Common myeloid progenitor, CD34-positive (primary cell): Measurements from ENCODE around the gene FNBP1.

Experiments
- CTCF ChIA-PET: fragments of 350-600 bp; sonication (Branson Sonifier 250); formaldehyde crosslinking; loops from one replicate; lab custom pipeline; 2021; ENCODE audit warnings: antibody characterized with exemption; lab: Charles Lee
- POLR2A ChIA-PET: fragments of 350-600 bp; sonication (Branson Sonifier 250); formaldehyde crosslinking; loops from one replicate; lab custom pipeline; 2021; ENCODE audit warnings: antibody characterized with exemption; lab: Charles Lee
- DNase-seq, 3 donors: peaks; one replicate each; pipeline versions ENCODE4 v3.0.0 to v3.0.0-alpha.2; 2013
- H3K27ac ChIP-seq, 2 experiments: 1 replicate in 1 of 2; 2 replicates in 1 of 2; pipeline ENCODE4 v1.7.0; 2013; ENCODE audit warnings: inconsistent platforms in 2 of 2, low read length in 2 of 2, mild to moderate bottlenecking in 2 of 2, low read depth in 1 of 2, moderate library complexity in 1 of 2; ENCODE audit not compliant: severe bottlenecking in 2 of 2, insufficient read depth in 1 of 2, poor library complexity in 1 of 2
- H3K27me3 ChIP-seq, 5 experiments: replicated peaks in 2 of 5; 1 replicate in 3 of 5; 2 replicates in 2 of 5; pipeline versions ENCODE4 v1.6.1 to v1.7.0; 2013; ENCODE audit warnings: low read length in 4 of 5, mild to moderate bottlenecking in 2 of 5, moderate library complexity in 2 of 5, inconsistent platforms in 1 of 5; ENCODE audit not compliant: insufficient read depth in 5 of 5, control insufficient read depth in 4 of 5
- H3K36me3 ChIP-seq, 4 experiments: 1 replicate in 2 of 4; 2 replicates in 2 of 4; pipeline versions ENCODE4 v1.6.1 to v1.7.0; 2013; ENCODE audit warnings: low read length in 3 of 4, control low read depth in 1 of 4, mild to moderate bottlenecking in 1 of 4; ENCODE audit not compliant: control insufficient read depth in 4 of 4, insufficient read depth in 4 of 4
- H3K4me1 ChIP-seq, 4 experiments: 1 replicate in 3 of 4; 2 replicates in 1 of 4; pipeline versions ENCODE4 v1.6.1 to v1.7.1; 2013; ENCODE audit warnings: low read length in 3 of 4, mild to moderate bottlenecking in 3 of 4, control low read depth in 1 of 4, inconsistent platforms in 1 of 4, moderate library complexity in 1 of 4; ENCODE audit not compliant: control insufficient read depth in 4 of 4, insufficient read depth in 4 of 4; ENCODE audit errors: control extremely low read depth in 1 of 4
- H3K4me3 ChIP-seq, 7 experiments: 1 replicate in 4 of 7; 2 replicates in 3 of 7; pipeline versions ENCODE4 v1.5.1 to v1.7.0; 2013; ENCODE audit warnings: mild to moderate bottlenecking in 7 of 7, low read length in 6 of 7, moderate library complexity in 6 of 7, inconsistent platforms in 2 of 7, low read depth in 2 of 7, control low read depth in 1 of 7; ENCODE audit not compliant: insufficient read depth in 4 of 7, control insufficient read depth in 1 of 7; ENCODE audit errors: extremely low read depth in 1 of 7
- H3K9me3 ChIP-seq, 5 experiments: 1 replicate in 4 of 5; 2 replicates in 1 of 5; pipeline versions ENCODE4 v1.6.1 to v1.7.1; 2013; ENCODE audit warnings: low read length in 4 of 5, mild to moderate bottlenecking in 2 of 5, inconsistent platforms in 1 of 5, low read depth in 1 of 5, moderate library complexity in 1 of 5; ENCODE audit not compliant: control insufficient read depth in 4 of 5, insufficient read depth in 2 of 5; ENCODE audit errors: control extremely low read depth in 1 of 5
- WGBS: methylation state at CpG from one replicate; pipeline ENCODE4 v1.1.5; 2013; ENCODE audit not compliant: insufficient coverage; 5-methylcytosine and 5-hydroxymethylcytosine counted together

FNBP1 gene

GRCh38 chr9:129880654-129881546 lies 162.1 kb downstream of the FNBP1 start:
- CTCF ChIA-PET = interaction anchor here (0.6 kb wide), 1 partner anchor 49 kb away, joined by 4 read pairs; no protein-coding TSS in a partner anchor
- H3K4me3 ChIP-seq = no peak overlapping the region

GRCh38 chr9:129879991-129880653 lies 162.9 kb downstream of the FNBP1 start:
- Histone ChIP-seq H3K27me3 (no peaks in the 10 kb centered on the region), H3K36me3 (peaks cover 18 to 69% (median 24%) of the 10 kb centered on the region in 4 experiments), H3K4me1 (peaks cover 7 to 31% (median 21%) of the 10 kb centered on the region in 4 experiments), H3K27ac (no peak overlapping the region), H3K9me3 (no peaks in the 10 kb centered on the region), H3K4me3 (peak overlapping the region in 1 of 7 experiments; percentile 50)
- ChIA-PET CTCF (interaction anchor here (1.5 to 2.4 kb wide), 2 partner anchors 17 to 58 kb away, joined by 4 to 17 read pairs; no protein-coding TSS in a partner anchor), POLR2A (interaction anchor here (1.0 to 1.9 kb wide), 2 partner anchors 10 to 17 kb away, joined by 3 to 16 read pairs; no protein-coding TSS in a partner anchor)
- DNase-seq = no peak
- 95% methylated on average over 29 of the region's 31 CpGs for WGBS

More at GRCh38 chr9:129880654-129881546, 162.1 kb downstream of the FNBP1 start:
- Histone ChIP-seq H3K4me1 (peaks cover 7 to 39% (median 28%) of the 10 kb centered on the region in 4 experiments), H3K27me3 (no peaks in the 10 kb centered on the region), H3K9me3 (no peaks in the 10 kb centered on the region), H3K36me3 (peaks cover 11 to 61% (median 17%) of the 10 kb centered on the region in 4 experiments), H3K27ac (no peak overlapping the region)
- POLR2A ChIA-PET = no interaction called here
- DNase-seq = no peak
- 95% methylated on average over 27 of the region's 28 CpGs for WGBS

- Histone ChIP-seq H3K4me1 (peaks cover 7 to 22% (median 12%) of the 10 kb centered on the region in 4 experiments), H3K36me3 (peaks cover 18 to 78% (median 33%) of the 10 kb centered on the region in 4 experiments), H3K9me3 (no peaks in the 10 kb centered on the region), H3K27me3 (no peaks in the 10 kb centered on the region), H3K4me3 (peak overlapping the region in 3 of 7 experiments; percentile 4 to 43 (median 38)), H3K27ac (peak overlapping the region in 1 of 2 experiments; percentile 54)
- 43% methylated on average over 14 of the region's 17 CpGs for WGBS
- peak; percentile 84 to 97 (median 94) for DNase-seq
- ChIA-PET POLR2A (interaction anchor here (1.0 to 1.9 kb wide), 3 partner anchors 9 to 56 kb away, joined by 3 to 16 read pairs (median 4); partner anchors contain the start of gene TOR1A), CTCF (interaction anchor here (0.8 to 2.4 kb wide), 14 partner anchors 10 to 180 kb away, joined by 3 to 17 read pairs (median 5); partner anchors contain the start of genes C9orf78 and USP20)
Measured at GRCh38 chr9:129879103-129879699, 163.8 kb downstream of the FNBP1 start.

DNA sequence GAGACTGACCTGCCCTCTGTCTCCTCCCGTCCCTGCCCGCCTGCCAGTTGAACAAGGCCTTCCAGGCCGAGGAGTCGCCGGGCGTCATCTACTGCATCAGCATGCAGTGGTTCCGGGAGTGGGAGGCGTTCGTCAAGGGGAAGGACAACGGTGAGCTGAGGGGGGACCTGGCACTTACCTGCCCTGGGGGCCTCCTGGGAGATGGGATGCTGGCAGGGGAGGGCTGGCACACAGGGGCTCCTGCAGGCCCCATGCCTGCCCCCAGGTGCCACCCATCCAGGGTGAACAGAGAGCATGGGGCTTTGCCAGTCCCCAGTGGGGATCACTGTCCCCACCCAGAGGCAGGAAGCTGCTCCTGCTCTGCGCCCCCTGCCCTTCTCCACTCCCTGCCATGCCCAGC lies 164.7 kb downstream of the FNBP1 start:
- CTCF ChIA-PET = interaction anchor here (0.8 to 2.4 kb wide), 14 partner anchors 9 to 181 kb away, joined by 3 to 17 read pairs (median 5); partner anchors contain the start of genes C9orf78 and USP20
- H3K27me3 ChIP-seq = no peaks in the 10 kb centered on the region
- POLR2A ChIA-PET = interaction anchor here (1.1 to 1.9 kb wide), 2 partner anchors 15 to 55 kb away, joined by 4 to 16 read pairs; partner anchors contain the start of gene TOR1A
- peaks cover 18 to 87% (median 38%) of the 10 kb centered on the region in 4 experiments for H3K36me3 ChIP-seq
- peaks cover 0 to 15% (median 5%) of the 10 kb centered on the region in 4 experiments for H3K4me1 ChIP-seq
- no peaks in the 10 kb centered on the region for H3K9me3 ChIP-seq
- DNase-seq = no peak
- no peak overlapping the region for H3K4me3 ChIP-seq
- H3K27ac ChIP-seq = no peak overlapping the region
- 92% methylated on average over 11 of the region's 11 CpGs for WGBS

GRCh38 chr9:129876815-129877214 lies 166.2 kb downstream of the FNBP1 start:
- ChIA-PET POLR2A (interaction anchor here (1.0 kb wide), 1 partner anchor 17 kb away, joined by 3 read pairs; no protein-coding TSS in a partner anchor), CTCF (interaction anchor here (0.9 kb wide), 1 partner anchor 8 kb away, joined by 3 read pairs; no protein-coding TSS in a partner anchor)
- H3K36me3 ChIP-seq = peaks cover 16 to 77% (median 38%) of the 10 kb centered on the region in 4 experiments
- no peaks in the 10 kb centered on the region for H3K9me3 ChIP-seq
- no peak overlapping the region for H3K27ac ChIP-seq
- H3K4me1 ChIP-seq = peaks cover 0 to 15% (median 5%) of the 10 kb centered on the region in 4 experiments
- no peak overlapping the region for H3K4me3 ChIP-seq
- WGBS = 92% methylated on average over 4 of the region's 7 CpGs
- no peak for DNase-seq
- no peaks in the 10 kb centered on the region for H3K27me3 ChIP-seq

- 97% methylated on average over 27 of the region's 27 CpGs for WGBS
- Histone ChIP-seq H3K36me3 (peaks cover 11 to 74% (median 40%) of the 10 kb centered on the region in 4 experiments), H3K27me3 (no peaks in the 10 kb centered on the region), H3K4me3 (no peak overlapping the region), H3K4me1 (peaks cover 0 to 10% (median 5%) of the 10 kb centered on the region in 4 experiments), H3K9me3 (no peaks in the 10 kb centered on the region), H3K27ac (no peak overlapping the region)
- DNase-seq = no peak
- POLR2A ChIA-PET = interaction anchor here (0.6 to 0.9 kb wide), 2 partner anchors 59 to 272 kb away, joined by 3 read pairs; no protein-coding TSS in a partner anchor
- CTCF ChIA-PET = interaction anchor here (0.7 to 1.2 kb wide), 5 partner anchors 7 to 12 kb away, joined by 3 to 5 read pairs (median 3); no protein-coding TSS in a partner anchor
Measured at GRCh38 chr9:129875687-129876395, 167.1 kb downstream of the FNBP1 start.
